Stimulated activated CD4-positive, alpha-beta T cell treated with anti-CD3 and anti-CD28 coated beads, Interleukin-15, amount 100 ng/mL, for 24 hours (primary cell): ENCODE data around the gene SIRT5.

Experiments
- DNase-seq: peaks from one replicate; pipeline ENCODE4 v3.0.0-alpha.2; 2020

The SIRT5 gene

DNA sequence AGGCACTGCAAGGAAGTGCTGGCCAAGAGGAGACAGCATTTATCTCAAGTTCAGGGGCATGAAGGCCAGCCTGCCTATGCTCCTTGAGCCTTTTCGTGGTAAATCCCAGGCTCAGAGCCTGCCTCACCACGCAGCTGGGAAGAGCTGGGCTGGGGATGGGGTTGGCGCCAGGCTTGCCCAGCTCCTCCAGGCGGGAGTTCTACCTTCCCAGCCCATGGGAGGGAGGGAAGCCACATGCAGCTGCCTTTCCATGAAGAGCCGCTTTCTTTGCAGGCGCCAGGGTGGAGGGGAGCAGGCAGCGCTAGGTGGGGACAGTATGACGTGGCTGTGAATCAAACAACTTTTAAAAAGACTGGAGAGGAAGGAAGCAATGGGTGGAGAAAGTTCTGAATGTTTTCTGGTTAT lies 19.5 kb upstream of the SIRT5 start:
- no peak for DNase-seq

GRCh38 chr6:13557841-13558240 lies 16.6 kb upstream of the SIRT5 start:
- no peak for DNase-seq

DNA sequence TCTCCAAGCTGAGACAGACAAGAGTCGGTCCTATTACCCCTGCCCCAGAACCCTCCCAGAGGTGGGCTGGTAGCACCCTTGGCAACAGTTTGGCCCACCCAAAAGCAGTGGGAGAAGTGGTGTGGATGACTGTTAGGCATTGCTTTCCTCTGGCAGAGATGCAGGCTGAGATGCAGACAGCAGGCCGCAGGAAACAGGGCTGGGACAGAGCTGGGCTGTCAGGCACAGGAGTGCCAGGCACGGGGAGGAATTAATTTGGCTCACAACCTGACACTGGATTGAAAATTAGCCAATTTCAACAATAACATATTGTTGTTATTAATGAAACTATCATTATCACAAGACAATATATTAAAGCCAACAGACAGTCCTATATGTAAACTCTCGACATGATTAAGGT lies 15.7 kb upstream of the SIRT5 start:
- DNase-seq: no peak

DNA sequence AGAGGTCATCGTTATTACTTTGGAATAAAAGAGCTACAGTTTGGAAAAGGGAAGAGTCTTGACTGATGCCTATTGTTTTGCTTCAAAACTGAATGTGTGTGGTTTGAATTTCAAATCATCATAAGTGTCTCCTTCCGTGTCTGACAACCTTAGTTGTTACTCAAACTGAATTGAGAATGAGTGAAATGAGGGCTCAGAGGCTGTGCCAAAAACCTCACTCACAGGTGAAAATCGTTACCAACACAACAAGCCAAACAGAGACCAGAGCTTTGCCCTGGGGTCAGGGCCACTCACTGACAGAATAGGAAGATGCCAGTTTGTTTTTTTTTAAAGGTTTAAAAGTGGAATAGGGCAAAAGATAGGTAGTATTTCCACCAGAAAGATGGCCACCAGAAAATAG lies 15.2 kb upstream of the SIRT5 start:
- DNase-seq: no peak

- no peak for DNase-seq
Measured at GRCh38 chr6:13559968-13560650, 14.3 kb upstream of the SIRT5 start.

DNA sequence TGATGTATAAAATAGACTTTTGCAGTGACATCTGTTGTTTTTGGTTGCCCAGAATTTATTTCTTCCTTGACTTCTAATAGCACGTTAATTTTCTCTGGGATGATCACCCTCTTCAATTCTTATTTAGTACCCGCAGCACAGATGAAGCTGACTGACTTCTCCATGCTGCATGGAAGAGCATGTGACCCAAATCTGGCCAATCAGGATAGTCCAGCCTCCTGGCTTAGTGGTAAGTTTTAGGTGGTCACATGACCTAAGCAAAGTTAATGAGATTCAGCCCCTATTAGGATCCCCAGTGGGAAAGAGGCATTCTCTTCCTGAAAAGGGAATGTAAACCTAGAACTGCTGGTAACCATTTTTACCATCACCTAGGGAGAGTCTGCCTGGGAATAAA lies 13.8 kb upstream of the SIRT5 start:
- no peak for DNase-seq

DNA sequence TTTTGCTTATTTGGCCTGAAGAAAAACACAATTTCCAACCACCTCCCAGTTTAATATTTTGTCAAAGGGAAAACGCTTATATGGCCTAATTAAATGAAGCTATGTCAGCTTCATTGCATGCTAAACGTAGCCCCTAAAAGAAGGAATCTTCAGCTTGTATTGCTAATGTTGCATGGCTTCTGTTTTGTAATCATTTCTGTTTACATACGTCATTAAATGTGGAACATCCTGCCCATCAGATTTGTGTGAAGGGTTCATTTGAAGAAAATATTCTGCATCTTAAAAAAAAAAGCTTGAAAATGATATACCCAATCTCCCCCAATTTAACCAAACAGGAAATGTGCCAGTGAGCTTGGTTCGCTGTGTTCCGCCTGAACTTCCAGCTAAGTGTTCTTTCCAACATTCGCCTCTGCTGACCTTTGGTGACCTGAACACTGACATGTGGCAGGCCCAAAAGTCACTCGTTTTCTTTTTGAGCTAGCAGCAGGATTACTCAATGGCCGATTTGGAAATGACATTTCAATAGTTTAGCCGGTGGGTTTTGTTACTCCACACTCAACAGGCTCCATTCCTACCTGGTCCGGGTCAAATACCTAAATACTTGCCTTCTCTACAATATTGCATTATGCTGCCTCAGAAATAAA lies 12.7 kb upstream of the SIRT5 start:
- no peak for DNase-seq

- no peak for DNase-seq
Measured at GRCh38 chr6:13563009-13563408, 11.4 kb upstream of the SIRT5 start.

DNA sequence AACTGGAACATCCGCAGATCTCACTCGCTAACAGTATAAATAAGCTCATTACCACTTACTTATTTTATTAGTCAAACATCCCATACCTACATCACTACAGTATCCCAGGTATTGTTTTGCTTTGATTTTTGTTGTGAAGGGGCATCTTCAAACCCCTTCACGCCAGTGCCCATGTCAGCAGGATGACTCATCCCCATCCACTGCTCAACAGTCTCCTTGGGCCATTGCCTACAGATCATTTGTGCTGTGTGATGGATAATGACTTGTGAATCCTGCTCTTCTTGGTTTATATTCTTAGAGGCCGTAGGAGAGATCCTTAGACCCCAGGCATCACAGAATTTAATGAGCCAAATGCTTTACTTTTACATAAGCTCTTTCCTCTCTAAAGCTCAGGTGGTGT lies 8.5 kb upstream of the SIRT5 start:
- DNase-seq: no peak

- DNase-seq: no peak
Measured at GRCh38 chr6:13566500-13566899, 7.9 kb upstream of the SIRT5 start.

- DNase-seq: no peak
Measured at GRCh38 chr6:13568970-13569369, 5.4 kb upstream of the SIRT5 start.

- DNase-seq: no peak
Measured at GRCh38 chr6:13572240-13572639, 2.2 kb upstream of the SIRT5 start.

GRCh38 chr6:13572951-13573654 lies 1.3 kb upstream of the SIRT5 start:
- DNase-seq: no peak

GRCh38 chr6:13573669-13574110 lies 711 bp upstream of the SIRT5 start:
- DNase-seq: peak; percentile 44

GRCh38 chr6:13574149-13574570 lies 241 bp upstream of the SIRT5 start:
- peak; percentile 96 for DNase-seq

DNA sequence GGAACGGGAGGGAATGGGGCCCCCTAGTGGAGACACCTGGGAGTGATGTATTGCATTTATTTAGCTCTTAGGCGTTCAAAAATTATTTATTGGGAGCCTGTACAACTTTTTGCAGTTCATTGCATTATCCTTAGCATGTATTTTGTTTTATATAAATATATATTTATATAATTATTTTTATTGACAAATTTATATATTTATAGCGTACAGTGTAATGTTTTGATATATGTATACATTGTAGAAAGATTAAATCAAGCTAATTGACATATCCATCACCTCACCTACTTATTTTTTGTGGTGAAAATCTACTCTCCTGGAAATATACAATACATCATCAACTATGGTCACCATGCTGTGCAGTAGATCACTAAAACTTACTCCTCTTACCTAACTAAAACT lies 975 bp downstream of the SIRT5 start:
- no peak for DNase-seq

- DNase-seq: no peak
Measured at GRCh38 chr6:13576017-13576416, 1.6 kb downstream of the SIRT5 start.

- DNase-seq: no peak
Measured at GRCh38 chr6:13577926-13578325, 3.5 kb downstream of the SIRT5 start.

GRCh38 chr6:13579911-13580310 lies 5.5 kb downstream of the SIRT5 start:
- no peak for DNase-seq

DNA sequence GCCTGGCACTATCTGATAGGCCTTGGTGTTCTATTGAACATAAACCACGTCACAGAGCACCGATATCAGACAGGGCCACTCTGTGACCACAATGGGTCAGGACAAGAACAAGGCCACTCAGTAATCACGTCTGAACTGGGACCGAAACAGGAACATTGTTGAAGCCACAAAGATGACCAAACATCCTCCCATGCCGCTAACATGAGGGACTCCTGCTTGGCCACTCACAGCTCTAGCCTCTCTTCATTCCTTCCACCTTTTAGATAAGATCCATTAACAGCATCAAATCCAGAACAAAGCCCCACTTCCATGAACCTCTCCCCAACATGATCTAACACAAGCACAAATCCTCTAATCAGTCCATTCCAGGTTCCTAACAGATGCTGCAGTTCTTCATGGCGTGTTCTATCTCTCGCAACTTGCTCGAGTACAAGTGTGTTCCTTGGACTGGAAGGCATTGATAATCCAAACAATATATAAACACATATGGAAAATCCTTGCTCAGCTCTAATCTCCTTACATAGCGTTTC lies 7.4 kb downstream of the SIRT5 start:
- no peak for DNase-seq

GRCh38 chr6:13586603-13587542 lies 12.5 kb downstream of the SIRT5 start:
- DNase-seq: no peak

DNA sequence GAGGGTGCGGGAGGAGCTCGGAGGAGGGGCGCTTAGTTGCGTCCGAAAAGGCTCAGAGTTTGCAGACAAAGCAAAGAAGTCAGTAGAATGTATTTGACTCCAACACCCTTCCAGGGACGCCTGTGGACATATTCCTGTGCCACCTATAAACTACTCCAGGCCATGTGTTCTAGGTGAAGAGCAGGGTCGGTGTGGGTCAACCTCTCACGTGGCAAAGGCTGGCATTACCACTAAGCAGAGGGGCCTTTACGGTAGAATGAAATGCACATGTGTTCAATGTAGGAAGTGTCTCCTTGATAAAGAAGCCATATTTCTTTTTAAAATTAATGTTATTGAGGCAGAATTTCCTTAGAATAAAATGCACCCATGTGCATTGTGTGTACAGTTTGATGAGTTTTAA lies 15.4 kb downstream of the SIRT5 start:
- no peak for DNase-seq
